ENCODE results near the gene MRC2. TPM values are rescaled to one million over a fixed set of nuclear protein-coding genes. Genes with fewer than 3 reads are reported as not detected.

The MRC2 gene
- total and polyA plus RNA-seq, 2 experiments from 2014 or later: 222 to 756 TPM

DNA sequence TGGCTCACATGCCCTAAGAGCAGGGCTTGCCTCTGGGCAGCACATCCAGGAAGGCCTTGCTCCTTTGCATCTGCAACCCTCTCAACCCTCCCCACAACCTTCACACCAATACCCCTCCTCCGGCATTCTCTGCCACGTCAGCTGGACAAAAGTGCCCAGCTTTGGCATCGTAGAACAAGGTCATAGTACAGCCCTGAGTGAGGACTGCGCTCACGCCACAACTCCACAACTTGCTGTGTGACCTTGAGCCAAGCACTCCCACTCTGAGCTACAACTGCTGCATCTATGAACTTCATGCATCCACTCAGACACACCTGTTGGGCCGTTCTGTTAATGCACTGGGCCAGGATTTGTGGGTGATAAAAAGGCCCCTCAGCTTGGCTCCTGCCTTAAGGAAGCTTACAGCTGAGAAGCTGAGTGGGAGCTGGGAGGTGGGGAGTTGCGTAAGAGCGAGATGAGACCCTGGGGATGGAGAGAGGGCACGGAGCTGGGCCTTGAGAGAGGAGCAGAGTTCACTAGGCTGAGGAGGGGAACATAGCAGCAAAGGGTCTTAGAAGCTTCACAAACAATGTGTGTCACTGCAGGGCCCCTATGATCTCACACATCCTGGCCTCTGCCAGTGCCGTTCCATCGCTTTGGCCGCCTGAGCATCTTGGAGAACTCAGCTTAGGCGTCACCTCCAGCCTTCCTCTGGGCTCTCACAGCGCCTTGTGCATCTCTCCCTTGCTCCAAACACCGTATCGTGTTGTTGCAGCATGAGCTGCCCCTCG, 8.6 kb upstream of the MRC2 start:
- TF ChIP-seq EZH2phosphoT487 (IDR thresholded peaks at IDR 0.05; ENCODE audit: insufficient read depth, low read depth) (no peak), EZH2 (IDR thresholded peaks at IDR 0.05; ENCODE audit: insufficient read depth, poor library complexity, severe bottlenecking) (no peak)
- 67 to 68% methylated on average over 17 of the region's 17 CpGs for WGBS, 2 experiments (ENCODE audit: low coverage in 1 of 2, low lambda C conversion rate in 2 of 2, missing lambda C conversion rate in 2 of 2)
- no peak for DNase-seq
- peaks cover 18% of the 10 kb centered on the region for H3K4me1 ChIP-seq (ENCODE audit: insufficient read depth)
- no peaks in the 10 kb centered on the region for H3K79me2 ChIP-seq (ENCODE audit: insufficient read depth)
- H3K36me3 ChIP-seq (ENCODE audit: low read depth): 0 out of 2 replicates have a peak, but pooled peaks cover 10% of the 10 kb centered on the region
- no peak overlapping the region for H3K4me3 ChIP-seq
- H2AFZ ChIP-seq: no peak overlapping the region
- H3K9me2 ChIP-seq (ENCODE audit: insufficient read depth): no peaks in the 10 kb centered on the region
- peaks cover 14% of the 10 kb centered on the region for H3F3A ChIP-seq (ENCODE audit: insufficient read depth)
- H3K9me3 ChIP-seq (ENCODE audit: low read depth): no peaks in the 10 kb centered on the region
- H4K20me1 ChIP-seq (ENCODE audit: insufficient read depth): no peaks in the 10 kb centered on the region
- in situ Hi-C loops (cut with MboI): no loop called here
- no peak overlapping the region for H3K4me2 ChIP-seq (ENCODE audit: unreplicated experiment)
- H3K9ac ChIP-seq: no peak overlapping the region
- H3K27me3 ChIP-seq (replicated peaks; ENCODE audit: insufficient read depth): no peaks in the 10 kb centered on the region
- no peak overlapping the region for H3K27ac ChIP-seq

DNA sequence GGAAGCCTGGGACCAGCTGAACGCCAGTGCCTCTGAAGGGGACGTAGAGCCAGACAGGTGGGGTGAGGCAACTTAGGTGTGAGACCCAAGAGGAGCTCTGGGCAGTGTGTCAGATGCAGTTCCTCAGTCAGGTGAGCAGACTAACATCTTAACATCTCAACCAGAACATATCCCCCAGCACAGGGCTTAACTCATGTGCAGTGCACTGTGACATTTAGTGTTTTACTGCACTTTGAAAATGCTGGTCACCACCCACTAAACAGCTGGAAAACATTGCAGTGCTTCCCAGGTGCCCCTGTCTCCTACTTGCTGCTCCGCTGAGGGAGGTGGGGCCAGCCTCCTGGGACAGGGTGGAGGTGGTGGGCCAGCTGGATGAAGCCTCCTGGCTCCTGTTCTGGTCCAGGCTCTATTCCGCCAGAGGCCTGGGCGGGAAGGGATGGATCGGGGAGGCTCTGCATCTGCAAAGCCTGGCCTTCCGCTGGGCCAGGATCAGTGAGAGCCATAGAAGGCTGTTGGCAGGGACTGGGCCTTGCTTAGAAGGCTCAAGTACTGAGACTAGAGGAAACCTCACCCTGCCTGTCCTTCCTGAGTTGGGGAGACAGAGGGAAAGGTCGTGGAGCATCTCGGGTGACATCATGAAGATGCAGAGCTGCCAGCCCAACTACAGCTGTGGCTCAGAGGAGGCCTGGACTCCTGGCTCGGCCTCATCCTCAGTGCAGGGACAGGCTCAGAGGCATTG, 7.9 kb upstream of the MRC2 start:
- Histone ChIP-seq H3K36me3 (ENCODE audit: low read depth) (0 out of 2 replicates have a peak, but pooled peaks cover 9% of the 10 kb centered on the region), H3K9ac (no peak overlapping the region), H3K4me1 (ENCODE audit: insufficient read depth) (peaks cover 11% of the 10 kb centered on the region), H3K27ac (no peak overlapping the region), H3K9me3 (ENCODE audit: low read depth) (no peaks in the 10 kb centered on the region), H3K4me2 (ENCODE audit: unreplicated experiment) (no peak overlapping the region), H3K9me2 (ENCODE audit: insufficient read depth) (no peaks in the 10 kb centered on the region), H4K20me1 (ENCODE audit: insufficient read depth) (no peaks in the 10 kb centered on the region), H3K27me3 (replicated peaks; ENCODE audit: insufficient read depth) (no peaks in the 10 kb centered on the region), H3F3A (ENCODE audit: insufficient read depth) (peaks cover 9% of the 10 kb centered on the region), H3K4me3 (no peak overlapping the region), H3K79me2 (ENCODE audit: insufficient read depth) (no peaks in the 10 kb centered on the region), H2AFZ (no peak overlapping the region)
- TF ChIP-seq EZH2phosphoT487 (IDR thresholded peaks at IDR 0.05; ENCODE audit: insufficient read depth, low read depth): no peak
- TF ChIP-seq EZH2 (IDR thresholded peaks at IDR 0.05; ENCODE audit: insufficient read depth, poor library complexity, severe bottlenecking): no peak
- no peak for DNase-seq
- WGBS, 2 experiments (ENCODE audit: low coverage in 1 of 2, low lambda C conversion rate in 2 of 2, missing lambda C conversion rate in 2 of 2): 82 to 86% methylated on average over 10 of the region's 10 CpGs
- in situ Hi-C loops (cut with MboI): no loop called here

DNA sequence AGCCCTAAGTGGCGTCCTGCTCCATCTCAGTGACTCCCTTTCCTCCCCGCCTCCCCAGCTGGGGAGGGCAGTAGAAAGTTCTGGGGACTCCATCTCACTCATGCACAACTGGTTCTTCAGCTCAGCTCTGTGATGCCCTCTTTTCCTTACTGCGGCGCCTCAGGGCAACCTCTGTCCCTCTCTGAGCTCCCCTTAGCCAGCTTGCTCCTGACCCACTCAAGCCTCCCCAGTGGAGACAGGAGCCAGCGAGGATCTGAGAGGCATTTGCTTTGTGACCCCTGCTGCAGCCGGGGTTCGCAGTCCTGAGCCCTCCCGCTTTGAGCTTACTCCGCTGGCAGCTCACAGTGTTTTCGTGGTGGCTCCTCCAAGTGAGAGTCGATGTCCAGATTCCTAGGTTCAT, 6.2 kb upstream of the MRC2 start:
- no peak overlapping the region for H3K27ac ChIP-seq
- no peaks in the 10 kb centered on the region for H3K36me3 ChIP-seq (ENCODE audit: low read depth)
- H3K27me3 ChIP-seq (replicated peaks; ENCODE audit: insufficient read depth): no peaks in the 10 kb centered on the region
- no peaks in the 10 kb centered on the region for H3K9me3 ChIP-seq (ENCODE audit: low read depth)
- no peak overlapping the region for H3K4me3 ChIP-seq
- peaks cover 10% of the 10 kb centered on the region for H3K79me2 ChIP-seq (ENCODE audit: insufficient read depth)
- WGBS, 2 experiments (ENCODE audit: low coverage in 1 of 2, low lambda C conversion rate in 2 of 2, missing lambda C conversion rate in 2 of 2): 94 to 97% methylated on average over 11 of the region's 11 CpGs
- no peaks in the 10 kb centered on the region for H4K20me1 ChIP-seq (ENCODE audit: insufficient read depth)
- no peak overlapping the region for H2AFZ ChIP-seq
- no peaks in the 10 kb centered on the region for H3K9me2 ChIP-seq (ENCODE audit: insufficient read depth)
- no peak overlapping the region for H3K9ac ChIP-seq
- no peak for DNase-seq
- H3K4me2 ChIP-seq (ENCODE audit: unreplicated experiment): no peak overlapping the region
- in situ Hi-C loops (cut with MboI): no loop called here
- TF ChIP-seq EZH2 (IDR thresholded peaks at IDR 0.05; ENCODE audit: insufficient read depth, poor library complexity, severe bottlenecking): no peak
- H3K4me1 ChIP-seq (ENCODE audit: insufficient read depth): peaks cover 10% of the 10 kb centered on the region; the same call in 1 of the 2 replicates
- H3F3A ChIP-seq (ENCODE audit: insufficient read depth): peaks cover 5% of the 10 kb centered on the region; the same call in 1 of the 2 replicates

DNA sequence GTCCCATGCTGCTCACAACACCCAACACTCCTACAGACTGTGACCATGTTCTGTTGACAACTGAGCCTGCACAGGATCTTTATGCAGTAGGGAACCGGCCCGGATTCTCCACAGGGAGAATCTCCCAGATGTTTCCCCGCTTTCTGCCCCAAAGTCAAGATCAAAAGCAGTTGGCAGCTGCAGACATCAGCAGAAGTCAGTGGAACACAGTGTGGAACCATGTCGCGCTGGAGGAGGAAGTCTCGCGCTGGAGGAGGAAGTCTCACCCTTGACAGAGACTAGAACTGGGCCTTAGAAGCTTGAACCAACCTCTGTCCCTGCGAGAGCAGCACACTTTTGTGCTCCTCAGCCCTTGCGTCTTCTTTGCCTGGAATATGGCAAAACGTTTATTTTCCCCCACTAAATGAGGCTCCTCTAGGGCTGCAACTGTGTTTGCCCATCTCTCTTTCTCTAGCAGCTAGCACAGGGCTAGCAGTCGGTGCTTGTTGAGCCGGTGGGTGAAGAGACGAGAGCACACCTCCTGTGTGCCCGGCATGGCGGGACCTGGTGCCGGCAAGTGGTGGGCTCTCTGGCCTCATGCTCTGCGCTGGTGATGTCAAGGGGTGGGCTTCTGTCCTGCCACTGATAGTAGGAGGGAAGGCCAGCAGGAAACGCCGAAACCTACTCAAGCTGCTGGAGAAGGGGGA, 2.1 kb upstream of the MRC2 start:
- H3K4me3 ChIP-seq: no peak overlapping the region
- no peak overlapping the region for H3K4me2 ChIP-seq (ENCODE audit: unreplicated experiment)
- H3K9me3 ChIP-seq (ENCODE audit: low read depth): no peaks in the 10 kb centered on the region
- H2AFZ ChIP-seq: no peak overlapping the region
- H3K27ac ChIP-seq: no peak overlapping the region
- no peaks in the 10 kb centered on the region for H3K9me2 ChIP-seq (ENCODE audit: insufficient read depth)
- no peak for DNase-seq
- peaks cover 11% of the 10 kb centered on the region; the same call in 1 of the 2 replicates for H3K4me1 ChIP-seq (ENCODE audit: insufficient read depth)
- TF ChIP-seq EZH2 (IDR thresholded peaks at IDR 0.05; ENCODE audit: insufficient read depth, poor library complexity, severe bottlenecking) (no peak), EZH2phosphoT487 (IDR thresholded peaks at IDR 0.05; ENCODE audit: insufficient read depth, low read depth) (no peak)
- no peaks in the 10 kb centered on the region for H4K20me1 ChIP-seq (ENCODE audit: insufficient read depth)
- no peaks in the 10 kb centered on the region for H3K27me3 ChIP-seq (replicated peaks; ENCODE audit: insufficient read depth)
- WGBS, 2 experiments (ENCODE audit: low coverage in 1 of 2, low lambda C conversion rate in 2 of 2, missing lambda C conversion rate in 2 of 2): 92% methylated on average over 19 of the region's 19 CpGs
- H3K9ac ChIP-seq: no peak overlapping the region
- H3K36me3 ChIP-seq (ENCODE audit: low read depth): no peaks in the 10 kb centered on the region
- H3K79me2 ChIP-seq (ENCODE audit: insufficient read depth): peaks cover 39% of the 10 kb centered on the region
- H3F3A ChIP-seq (ENCODE audit: insufficient read depth): peaks cover 19% of the 10 kb centered on the region
- in situ Hi-C loops (cut with MboI): no loop called here

Data from GM23248 (cell line).